ENCODE results near the gene STYXL2. TPM values are rescaled to one million over a fixed set of nuclear protein-coding genes. Genes with fewer than 3 reads are reported as not detected.

STYXL2 gene
- total RNA-seq, 1 donor from 2014 or later: 0.07 TPM

DNA sequence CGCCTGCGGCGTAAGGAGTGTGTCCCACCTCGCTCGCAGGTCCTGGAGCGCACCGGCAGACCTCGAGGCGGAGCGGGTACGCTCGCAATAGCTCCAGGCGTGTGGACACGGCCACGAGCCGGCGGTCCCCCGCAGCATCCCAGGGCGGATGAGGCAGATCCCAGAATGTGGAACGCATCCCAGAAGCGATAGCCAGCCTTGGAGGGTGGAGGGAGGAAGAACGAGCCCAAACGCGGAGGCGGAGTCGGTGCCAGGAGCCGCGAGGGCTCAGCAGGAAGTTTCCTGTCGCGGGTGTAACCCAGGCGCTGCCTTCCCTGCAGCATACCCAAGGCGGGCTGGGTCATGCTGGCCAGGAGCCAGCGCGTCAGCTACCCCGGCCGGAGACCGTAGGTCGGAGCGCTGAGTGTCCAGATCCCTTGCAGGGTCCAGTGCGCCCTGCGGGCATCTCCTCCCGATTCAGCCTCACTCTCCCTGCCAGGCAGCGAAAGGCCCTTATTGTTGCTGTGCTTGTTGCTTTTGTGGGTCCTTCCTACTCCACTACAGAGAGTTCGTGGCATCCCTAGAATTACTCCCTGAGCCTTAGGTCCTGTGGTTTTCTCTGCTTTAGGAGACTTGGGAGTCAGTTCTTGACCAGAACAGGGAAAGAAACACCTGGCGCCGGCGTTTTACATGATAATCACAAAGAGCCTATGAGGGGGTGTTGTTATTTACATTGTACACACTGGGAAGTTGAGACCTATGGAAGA lies 27.7 kb downstream of the STYXL2 start:
- Mint-ChIP-seq H3K27me3 (ENCODE audit: low read depth) (peaks cover 43% of the 10 kb centered on the region), H3K4me3 (peak overlapping the region; percentile 84), H3K9me3 (no peaks in the 10 kb centered on the region), H3K27ac (ENCODE audit: unreplicated experiment) (no peak overlapping the region), H3K4me1 (peaks cover 27% of the 10 kb centered on the region), H3K36me3 (ENCODE audit: low read depth) (no peaks in the 10 kb centered on the region)
- peak; percentile 34 for DNase-seq (ENCODE audit: low read depth, low spot score)
- TF ChIP-seq, protein P1, sequence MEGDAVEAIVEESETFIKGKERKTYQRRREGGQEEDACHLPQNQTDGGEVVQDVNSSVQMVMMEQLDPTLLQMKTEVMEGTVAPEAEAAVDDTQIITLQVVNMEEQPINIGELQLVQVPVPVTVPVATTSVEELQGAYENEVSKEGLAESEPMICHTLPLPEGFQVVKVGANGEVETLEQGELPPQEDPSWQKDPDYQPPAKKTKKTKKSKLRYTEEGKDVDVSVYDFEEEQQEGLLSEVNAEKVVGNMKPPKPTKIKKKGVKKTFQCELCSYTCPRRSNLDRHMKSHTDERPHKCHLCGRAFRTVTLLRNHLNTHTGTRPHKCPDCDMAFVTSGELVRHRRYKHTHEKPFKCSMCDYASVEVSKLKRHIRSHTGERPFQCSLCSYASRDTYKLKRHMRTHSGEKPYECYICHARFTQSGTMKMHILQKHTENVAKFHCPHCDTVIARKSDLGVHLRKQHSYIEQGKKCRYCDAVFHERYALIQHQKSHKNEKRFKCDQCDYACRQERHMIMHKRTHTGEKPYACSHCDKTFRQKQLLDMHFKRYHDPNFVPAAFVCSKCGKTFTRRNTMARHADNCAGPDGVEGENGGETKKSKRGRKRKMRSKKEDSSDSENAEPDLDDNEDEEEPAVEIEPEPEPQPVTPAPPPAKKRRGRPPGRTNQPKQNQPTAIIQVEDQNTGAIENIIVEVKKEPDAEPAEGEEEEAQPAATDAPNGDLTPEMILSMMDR (conservative IDR thresholded peaks at IDR 0.05): no peak

- TF ChIP-seq, protein P1 (conservative IDR thresholded peaks at IDR 0.05): no peak
- peaks cover 43% of the 10 kb centered on the region for H3K27me3 Mint-ChIP-seq (ENCODE audit: low read depth)
- H3K4me3 Mint-ChIP-seq: peak overlapping the region; percentile 39
- H3K4me1 Mint-ChIP-seq: peaks cover 27% of the 10 kb centered on the region
- no peaks in the 10 kb centered on the region for H3K36me3 Mint-ChIP-seq (ENCODE audit: low read depth)
- H3K9me3 Mint-ChIP-seq: no peaks in the 10 kb centered on the region
- H3K27ac Mint-ChIP-seq (ENCODE audit: unreplicated experiment): no peak overlapping the region
- no peak for DNase-seq (ENCODE audit: low read depth, low spot score)
Observed at GRCh38 chr1:167122121-167122480, 28.2 kb downstream of the STYXL2 start.

GRCh38 chr1:167122568-167122967 lies 28.7 kb downstream of the STYXL2 start:
- TF ChIP-seq, protein P1 (conservative IDR thresholded peaks at IDR 0.05): no peak
- Mint-ChIP-seq H3K9me3 (no peaks in the 10 kb centered on the region), H3K4me3 (no peak overlapping the region), H3K27ac (ENCODE audit: unreplicated experiment) (no peak overlapping the region), H3K36me3 (ENCODE audit: low read depth) (no peaks in the 10 kb centered on the region), H3K27me3 (ENCODE audit: low read depth) (peaks cover 44% of the 10 kb centered on the region), H3K4me1 (peaks cover 27% of the 10 kb centered on the region)
- no peak for DNase-seq (ENCODE audit: low read depth, low spot score)

- Mint-ChIP-seq H3K9me3 (no peaks in the 10 kb centered on the region), H3K36me3 (ENCODE audit: low read depth) (no peaks in the 10 kb centered on the region), H3K4me3 (no peak overlapping the region), H3K27me3 (ENCODE audit: low read depth) (peaks cover 35% of the 10 kb centered on the region), H3K27ac (ENCODE audit: unreplicated experiment) (no peak overlapping the region), H3K4me1 (peaks cover 11% of the 10 kb centered on the region)
- TF ChIP-seq, protein P1 (conservative IDR thresholded peaks at IDR 0.05): no peak
- no peak for DNase-seq (ENCODE audit: low read depth, low spot score)
Observed at GRCh38 chr1:167126317-167126716, 32.4 kb downstream of the STYXL2 start.

DNA sequence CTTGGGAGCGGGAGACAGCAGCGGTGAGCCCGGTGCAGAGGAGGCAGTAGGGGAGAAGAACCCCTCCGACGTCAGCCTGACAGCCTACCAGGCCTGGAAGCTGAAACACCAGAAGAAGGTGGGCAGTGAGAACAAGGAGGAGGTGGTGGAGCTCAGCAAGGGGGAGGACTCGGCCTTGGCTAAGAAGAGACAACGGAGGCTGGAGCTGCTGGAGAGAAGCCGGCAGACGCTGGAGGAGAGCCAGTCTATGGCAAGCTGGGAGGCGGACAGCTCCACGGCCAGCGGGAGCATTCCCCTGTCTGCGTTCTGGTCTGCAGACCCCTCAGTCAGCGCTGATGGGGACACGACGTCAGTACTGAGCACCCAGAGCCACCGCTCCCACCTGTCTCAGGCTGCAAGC lies 32.9 kb downstream of the STYXL2 start:
- no peaks in the 10 kb centered on the region for H3K9me3 Mint-ChIP-seq
- DNase-seq (ENCODE audit: low read depth, low spot score): no peak
- H3K27me3 Mint-ChIP-seq (ENCODE audit: low read depth): peaks cover 30% of the 10 kb centered on the region
- H3K27ac Mint-ChIP-seq (ENCODE audit: unreplicated experiment): no peak overlapping the region
- H3K4me3 Mint-ChIP-seq: no peak overlapping the region
- TF ChIP-seq, protein P1 (conservative IDR thresholded peaks at IDR 0.05): no peak
- H3K36me3 Mint-ChIP-seq (ENCODE audit: low read depth): no peaks in the 10 kb centered on the region
- H3K4me1 Mint-ChIP-seq: peaks cover 7% of the 10 kb centered on the region
